ENCODE measurements around the gene KSR1. TPM values are rescaled to one million over a fixed set of nuclear protein-coding genes. Genes with fewer than 3 reads are reported as not detected.

KSR1 gene
- total and polyA plus RNA-seq, 2 of the 8 experiments (the other 6 are each of a cell fraction or from before 2014, with no cell fraction given): 14.1 to 34.7 TPM

GRCh38 chr17:27512031-27512430 lies 55.8 kb downstream of the KSR1 start (continued):
- no peak for TF ChIP-seq RXRA (IDR thresholded peaks at IDR 0.05; ENCODE audit: insufficient read depth, low read depth, low read length)
- TF ChIP-seq TEAD4 (IDR thresholded peaks at IDR 0.05; ENCODE audit: low read depth, low read length): no peak
- no peak for TF ChIP-seq HDAC2 (IDR thresholded peaks at IDR 0.05; ENCODE audit: borderline replicate concordance in 1 of 2, low read depth in 2 of 2, low read length in 2 of 2)

Data from H1 (cell line).